OCI-LY7 (cell line): ENCODE measurements around the gene ADAM23. TPM values are rescaled to one million over a fixed set of nuclear protein-coding genes. Genes with fewer than 3 reads are reported as not detected.

Experiments used
- BruUV-seq: library from RNA; stranded (reverse); fragments of 400-500 nt; replicated peaks from 2 replicates; lab custom pipeline; 2021; lab: Mats Ljungman, UMichigan
- CTCF ChIA-PET: fragments of 300-600 bp; sonication (Branson Sonifier 250); formaldehyde crosslinking; loops from one replicate; lab custom pipeline; 2022; ENCODE audit warnings: antibody characterized with exemption; ENCODE audit not compliant: unreplicated experiment; lab: Charles Lee
- POLR2A ChIA-PET: fragments of 300-600 bp; sonication (Branson Sonifier 250); formaldehyde crosslinking; loops from one replicate; lab custom pipeline; 2022; ENCODE audit warnings: antibody characterized with exemption; lab: Charles Lee
- DNase-seq: peaks from one replicate; pipeline ENCODE4 v3.0.0-alpha.2; 2015; ENCODE audit warnings: low spot score
- H2AFZ ChIP-seq: fragments of 200-600 bp; sonication (generic), shearing (Covaris generic); 2 replicates; pipeline ENCODE4 v1.6.1; 2014; ENCODE audit warnings: mild to moderate bottlenecking, antibody characterized with exemption, low read length, moderate library complexity
- H3K27ac ChIP-seq: fragments of 200-600 bp; sonication (generic); 2 replicates; pipeline ENCODE4 v1.5.1; 2014; ENCODE audit warnings: mixed run types, low read depth, mild to moderate bottlenecking, moderate library complexity, low read length, inconsistent platforms; ENCODE audit not compliant: poor library complexity, severe bottlenecking
- H3K36me3 ChIP-seq: fragments of 200-600 bp; sonication (generic); 2 replicates; pipeline ENCODE4 v1.6.1; 2014; ENCODE audit warnings: mild to moderate bottlenecking, antibody characterized with exemption, low read length, moderate library complexity, mixed read lengths; ENCODE audit not compliant: insufficient read depth
- H3K4me1 ChIP-seq: fragments of 200-600 bp; sonication (generic); 2 replicates; pipeline ENCODE4 v1.5.1; 2014; ENCODE audit warnings: mild to moderate bottlenecking, low read length; ENCODE audit not compliant: insufficient read depth, poor library complexity, severe bottlenecking
- H3K4me2 ChIP-seq: fragments of 200-600 bp; sonication (generic); 2 replicates; pipeline ENCODE4 v1.6.1; 2014; ENCODE audit warnings: mild to moderate bottlenecking, low read length
- H3K4me3 ChIP-seq: fragments of 200-600 bp; sonication (generic); 2 replicates; pipeline ENCODE4 v1.5.1; 2014; ENCODE audit warnings: mild to moderate bottlenecking, low read depth, low read length; ENCODE audit not compliant: poor library complexity, severe bottlenecking
- H3K79me2 ChIP-seq: fragments of 200-600 bp; sonication (generic); 2 replicates; pipeline ENCODE4 v1.6.1; 2016; ENCODE audit warnings: low read depth, mild to moderate bottlenecking, low read length, moderate library complexity, mixed read lengths; ENCODE audit not compliant: insufficient read depth
- H3K9me2 ChIP-seq: fragments of 200-600 bp; sonication (generic); 2 replicates; pipeline ENCODE4 v1.6.1; 2016; ENCODE audit warnings: mild to moderate bottlenecking, low read length, mixed read lengths; ENCODE audit not compliant: insufficient read depth
- H3K9me3 ChIP-seq: fragments of 200-600 bp; sonication (generic); 2 replicates; pipeline ENCODE4 v1.6.1; 2014; ENCODE audit warnings: mild to moderate bottlenecking, mixed run types, low read length, mixed read lengths
- H4K20me1 ChIP-seq: fragments of 200-600 bp; sonication (generic); 2 replicates; pipeline ENCODE4 v1.6.1; 2014; ENCODE audit warnings: mild to moderate bottlenecking, antibody characterized with exemption, low read length, moderate library complexity, mixed read lengths; ENCODE audit not compliant: insufficient read depth
- EZH2phosphoT487 ChIP-seq: fragments of 200-600 bp; sonication (generic); IDR thresholded peaks from 2 replicates; pipeline ENCODE4 v1.6.1; 2018; ENCODE audit warnings: low read depth, borderline replicate concordance, mild to moderate bottlenecking, mixed run types, antibody characterized with exemption, low read length, moderate library complexity, mixed read lengths
- intact Hi-C: fragments of 100-400 bp; cut with micrococcal nuclease; formaldehyde crosslinking; loops from one replicate; pipeline ENCODE4 v1.10.0; 2022; ENCODE audit not compliant: unreplicated experiment
- total RNA-seq, 2 experiments: library from RNA; depleted of rRNA in 1 of 2; stranded (reverse); fragments of >200 nt in 1 of 2; shearing (Covaris generic) in 1 of 2; gene quantifications; 2 replicates each; pipeline ENCODE4 v1.2.3, GENCODE V29; 2014 to 2022
- TF ChIP-seq, protein P1 (sequence below): fragments of 200-600 bp; sonication (generic); conservative IDR thresholded peaks from 2 replicates; pipeline ENCODE4 v1.5.1; 2014; ENCODE audit warnings: mild to moderate bottlenecking, antibody characterized with exemption, low read length, moderate library complexity, mixed read lengths

Gene ADAM23
- total RNA-seq, 2 experiments from 2014 or later, result 0.53 TPM; not detected in 1

DNA sequence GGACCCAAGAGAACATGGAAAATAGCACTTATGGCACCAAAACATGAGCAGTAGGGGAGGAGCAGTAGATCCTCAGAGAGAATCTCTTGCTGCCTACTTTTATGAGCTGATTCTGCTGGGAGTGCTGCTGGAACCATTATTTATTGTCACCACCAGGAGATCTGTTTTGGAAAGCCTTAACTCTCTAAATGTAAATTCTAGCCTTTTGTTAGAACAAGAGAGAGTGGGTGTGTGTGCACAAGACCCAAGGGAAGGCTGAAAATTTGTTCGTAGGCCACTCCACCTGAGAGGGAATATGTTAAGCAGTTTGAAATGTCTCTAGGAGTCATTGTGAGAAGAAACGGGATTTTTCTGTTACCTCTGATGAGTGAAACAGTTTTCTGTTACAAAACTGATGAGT, 182.8 kb downstream of the ADAM23 start:
- no TSS peak for BruUV-seq

DNA sequence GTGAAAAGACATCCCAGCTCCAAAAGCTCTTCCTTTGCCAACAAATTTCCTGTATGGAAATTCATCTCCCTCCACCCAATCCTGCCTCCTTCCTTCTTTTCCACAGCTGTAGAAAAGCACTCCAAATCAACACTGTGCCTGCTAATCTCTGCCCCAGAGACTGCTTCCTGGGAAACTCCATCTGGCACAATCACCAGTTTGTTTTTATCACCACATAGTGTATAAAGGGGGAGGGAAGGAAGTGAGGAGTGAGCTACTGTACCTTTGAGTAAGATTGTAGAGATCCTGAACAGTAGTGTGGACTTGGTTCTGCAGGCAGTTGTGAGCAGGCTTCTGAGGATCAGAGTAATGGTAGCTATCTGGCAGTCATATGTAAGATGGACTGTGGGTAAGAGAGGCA, 184.3 kb downstream of the ADAM23 start:
- Histone ChIP-seq H3K9me3 (no peaks in the 10 kb centered on the region), H3K4me2 (no peak overlapping the region), H3K27ac (no peak overlapping the region), H3K4me1 (no peaks in the 10 kb centered on the region), H3K79me2 (no peaks in the 10 kb centered on the region), H3K4me3 (no peak overlapping the region), H3K9me2 (no peaks in the 10 kb centered on the region), H4K20me1 (no peaks in the 10 kb centered on the region), H3K36me3 (no peaks in the 10 kb centered on the region), H2AFZ (no peak overlapping the region)
- no peak for DNase-seq
- no TSS peak for BruUV-seq
- CTCF ChIA-PET, result no interaction called here
- TF ChIP-seq, protein P1, sequence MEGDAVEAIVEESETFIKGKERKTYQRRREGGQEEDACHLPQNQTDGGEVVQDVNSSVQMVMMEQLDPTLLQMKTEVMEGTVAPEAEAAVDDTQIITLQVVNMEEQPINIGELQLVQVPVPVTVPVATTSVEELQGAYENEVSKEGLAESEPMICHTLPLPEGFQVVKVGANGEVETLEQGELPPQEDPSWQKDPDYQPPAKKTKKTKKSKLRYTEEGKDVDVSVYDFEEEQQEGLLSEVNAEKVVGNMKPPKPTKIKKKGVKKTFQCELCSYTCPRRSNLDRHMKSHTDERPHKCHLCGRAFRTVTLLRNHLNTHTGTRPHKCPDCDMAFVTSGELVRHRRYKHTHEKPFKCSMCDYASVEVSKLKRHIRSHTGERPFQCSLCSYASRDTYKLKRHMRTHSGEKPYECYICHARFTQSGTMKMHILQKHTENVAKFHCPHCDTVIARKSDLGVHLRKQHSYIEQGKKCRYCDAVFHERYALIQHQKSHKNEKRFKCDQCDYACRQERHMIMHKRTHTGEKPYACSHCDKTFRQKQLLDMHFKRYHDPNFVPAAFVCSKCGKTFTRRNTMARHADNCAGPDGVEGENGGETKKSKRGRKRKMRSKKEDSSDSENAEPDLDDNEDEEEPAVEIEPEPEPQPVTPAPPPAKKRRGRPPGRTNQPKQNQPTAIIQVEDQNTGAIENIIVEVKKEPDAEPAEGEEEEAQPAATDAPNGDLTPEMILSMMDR, result no peak
- TF ChIP-seq EZH2phosphoT487, result no peak
- intact Hi-C loops, result no loop called here
- POLR2A ChIA-PET, result no interaction called here

More for the DNA sequence above, 182.8 kb downstream of the ADAM23 start:
- Histone ChIP-seq H3K79me2 (no peaks in the 10 kb centered on the region), H3K4me1 (no peaks in the 10 kb centered on the region), H3K4me3 (no peak overlapping the region), H3K4me2 (no peak overlapping the region), H3K27ac (no peak overlapping the region), H3K9me2 (no peaks in the 10 kb centered on the region), H3K36me3 (no peaks in the 10 kb centered on the region), H3K9me3 (no peaks in the 10 kb centered on the region), H2AFZ (no peak overlapping the region), H4K20me1 (no peaks in the 10 kb centered on the region)
- DNase-seq, result no peak
- TF ChIP-seq, protein P1, result no peak
- no peak for TF ChIP-seq EZH2phosphoT487
- ChIA-PET CTCF (no interaction called here), POLR2A (no interaction called here)
- intact Hi-C loops, result no loop called here

DNA sequence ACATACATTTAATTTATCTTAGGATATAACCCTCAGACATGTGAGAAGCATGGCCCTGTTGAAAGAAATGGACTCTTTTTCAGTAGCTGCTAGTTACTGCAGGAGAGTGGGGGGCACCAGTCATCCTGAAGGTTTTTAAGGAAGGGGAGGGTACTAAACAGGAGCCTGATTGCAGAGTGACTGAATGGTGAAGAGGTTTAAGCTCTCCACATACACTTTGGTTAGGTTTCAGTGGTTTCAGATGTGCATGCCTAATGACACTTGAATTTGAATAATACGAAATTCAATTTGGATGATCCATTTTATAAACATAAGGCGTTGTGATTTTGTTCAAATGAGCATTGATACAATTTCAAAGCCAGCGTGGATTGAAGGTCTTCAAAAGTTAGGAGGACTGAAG, 188.0 kb downstream of the ADAM23 start:
- TF ChIP-seq, protein P1, result no peak
- no peak for TF ChIP-seq EZH2phosphoT487

More for the DNA sequence above, 188.0 kb downstream of the ADAM23 start:
- CTCF ChIA-PET, result no interaction called here
- H3K79me2 ChIP-seq, result no peaks in the 10 kb centered on the region
- H3K9me3 ChIP-seq, result no peaks in the 10 kb centered on the region
- intact Hi-C loops, result no loop called here
- no peak overlapping the region for H2AFZ ChIP-seq
- BruUV-seq, result no TSS peak
- H3K4me3 ChIP-seq, result no peak overlapping the region
- H4K20me1 ChIP-seq, result no peaks in the 10 kb centered on the region
- H3K4me2 ChIP-seq, result no peak overlapping the region
- no peak for DNase-seq
- H3K4me1 ChIP-seq, result no peaks in the 10 kb centered on the region
- POLR2A ChIA-PET, result interaction anchor here (0.5 kb wide), 1 partner anchor 729 kb away, joined by 3 read pairs; no protein-coding TSS in a partner anchor
- H3K9me2 ChIP-seq, result no peaks in the 10 kb centered on the region
- H3K36me3 ChIP-seq, result no peaks in the 10 kb centered on the region
- no peak overlapping the region for H3K27ac ChIP-seq
